Activated T-cell treated with anti-CD3 and anti-CD28 coated beads, Interleukin-2, amount 50 U/mL, for 24 hours (primary cell): ENCODE data around the gene TNIK.

Experiments
- DNase-seq: peaks from one replicate; pipeline ENCODE4 v3.0.0-alpha.2; 2020
- H3K27ac Mint-ChIP-seq: 2 replicates; pipeline ENCODE4 v1.8.0; 2020; ENCODE audit warnings: mild to moderate bottlenecking, mixed read lengths
- H3K27me3 Mint-ChIP-seq: 2 replicates; pipeline ENCODE4 v1.8.0; 2020; ENCODE audit warnings: mixed read lengths
- H3K36me3 Mint-ChIP-seq: 2 replicates; pipeline ENCODE4 v1.8.0; 2020; ENCODE audit warnings: low read depth, mixed read lengths
- H3K4me1 Mint-ChIP-seq: 2 replicates; pipeline ENCODE4 v1.8.0; 2020; ENCODE audit warnings: low read depth, mixed read lengths
- H3K4me3 Mint-ChIP-seq: 2 replicates; pipeline ENCODE4 v1.8.0; 2020; ENCODE audit warnings: mild to moderate bottlenecking, moderate library complexity, mixed read lengths
- H3K9me3 Mint-ChIP-seq: 2 replicates; pipeline ENCODE4 v1.8.0; 2020; ENCODE audit warnings: mixed read lengths

TNIK gene

DNA sequence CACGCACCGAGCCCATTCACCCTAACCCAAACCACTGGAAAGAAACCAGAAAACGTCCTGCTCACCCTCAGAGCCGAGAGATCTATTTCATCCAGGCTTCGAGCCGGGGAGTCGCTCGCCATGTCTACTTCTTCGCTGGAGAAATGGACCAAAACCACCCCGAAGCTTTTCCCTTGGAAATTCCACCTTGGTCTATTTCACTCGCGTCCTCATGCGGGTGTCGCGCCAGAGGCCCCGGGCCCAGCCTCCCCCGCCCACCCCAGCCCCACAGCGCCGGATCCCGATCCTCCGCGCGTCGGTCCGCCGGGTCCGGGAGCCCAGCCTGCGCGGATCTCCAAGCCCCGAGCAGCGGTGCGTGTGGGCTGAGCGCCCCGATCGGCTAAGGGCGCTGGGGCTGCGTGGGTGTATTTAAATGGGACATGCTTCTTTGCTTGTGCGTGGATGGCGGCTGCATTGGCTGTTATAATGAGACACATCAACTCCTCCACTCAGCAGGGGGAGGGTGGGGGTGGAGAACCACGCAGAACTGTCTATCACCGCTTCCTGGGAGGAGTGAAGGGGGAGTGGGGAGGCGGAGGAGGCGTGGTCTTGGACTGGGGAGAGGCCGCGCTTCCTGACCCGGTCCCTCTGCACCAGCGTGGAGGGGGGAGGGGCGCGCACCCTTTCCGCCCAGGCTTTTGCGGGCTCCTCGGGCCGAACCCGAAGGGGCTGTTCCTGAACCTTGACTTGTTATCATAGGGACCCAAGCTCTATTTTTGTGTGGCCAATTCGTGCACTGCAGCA lies at the start of gene TNIK:
TSS of gene TNIK (minus strand) at position 464 of the 783 bp plus-strand sequence. CDS start at position 122, 342 bp downstream.
- Mint-ChIP-seq H3K4me1 (peaks cover 50% of the 10 kb centered on the region), H3K36me3 (peaks cover 24% of the 10 kb centered on the region), H3K27me3 (no peaks in the 10 kb centered on the region), H3K27ac (peak within 1 kb of the TSS; percentile 92), H3K4me3 (peak within 1 kb of the TSS; percentile 88), H3K9me3 (no peaks in the 10 kb centered on the region)
- DNase-seq = peak; percentile 94

DNA sequence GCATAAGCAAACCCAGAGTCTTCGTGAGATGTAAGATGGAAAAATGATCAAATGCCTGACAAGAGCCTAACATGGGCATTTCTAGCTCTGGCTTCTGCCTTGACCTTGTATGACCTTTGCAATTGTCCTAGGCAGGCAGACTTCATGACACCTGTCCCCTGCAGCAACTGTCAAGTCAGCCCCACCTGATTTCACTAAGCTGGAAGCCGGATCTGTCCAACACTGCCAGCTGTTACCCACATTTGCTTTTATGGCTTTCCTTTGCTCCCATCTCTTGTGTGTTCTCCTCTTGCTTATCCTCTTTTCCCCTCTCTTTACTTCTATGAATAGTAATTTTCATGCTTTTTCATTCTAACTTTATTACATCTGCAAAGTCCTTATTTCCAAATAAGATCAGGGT lies 48.5 kb upstream of the TNIK start:
- no peaks in the 10 kb centered on the region for H3K4me1 Mint-ChIP-seq
- no peak overlapping the region for H3K27ac Mint-ChIP-seq
- no peaks in the 10 kb centered on the region for H3K36me3 Mint-ChIP-seq
- H3K27me3 Mint-ChIP-seq = no peaks in the 10 kb centered on the region
- no peak overlapping the region for H3K4me3 Mint-ChIP-seq
- H3K9me3 Mint-ChIP-seq = no peaks in the 10 kb centered on the region
- DNase-seq = no peak

DNA sequence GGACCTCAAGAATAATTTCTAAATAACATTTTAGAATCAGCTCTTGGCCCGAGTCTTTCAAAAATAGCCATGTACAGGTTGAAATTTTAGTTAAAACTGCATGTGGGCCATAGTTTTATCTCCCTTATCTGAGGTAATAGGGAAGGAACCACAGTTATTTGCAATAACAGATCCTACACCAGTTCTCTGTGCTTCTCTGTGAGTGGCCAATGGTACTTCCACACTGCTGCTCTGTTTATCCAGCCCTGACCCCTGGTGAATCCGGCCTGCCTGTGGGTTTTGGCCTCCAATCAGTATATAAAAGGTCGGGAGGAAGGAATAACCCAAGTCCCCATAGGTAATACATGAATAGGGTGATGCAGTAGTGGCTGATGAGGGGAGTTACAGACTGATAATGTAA lies 48.0 kb upstream of the TNIK start:
- H3K27me3 Mint-ChIP-seq = no peaks in the 10 kb centered on the region
- H3K27ac Mint-ChIP-seq = no peak overlapping the region
- no peaks in the 10 kb centered on the region for H3K36me3 Mint-ChIP-seq
- H3K4me3 Mint-ChIP-seq = no peak overlapping the region
- no peak for DNase-seq
- no peaks in the 10 kb centered on the region for H3K4me1 Mint-ChIP-seq
- no peaks in the 10 kb centered on the region for H3K9me3 Mint-ChIP-seq

DNA sequence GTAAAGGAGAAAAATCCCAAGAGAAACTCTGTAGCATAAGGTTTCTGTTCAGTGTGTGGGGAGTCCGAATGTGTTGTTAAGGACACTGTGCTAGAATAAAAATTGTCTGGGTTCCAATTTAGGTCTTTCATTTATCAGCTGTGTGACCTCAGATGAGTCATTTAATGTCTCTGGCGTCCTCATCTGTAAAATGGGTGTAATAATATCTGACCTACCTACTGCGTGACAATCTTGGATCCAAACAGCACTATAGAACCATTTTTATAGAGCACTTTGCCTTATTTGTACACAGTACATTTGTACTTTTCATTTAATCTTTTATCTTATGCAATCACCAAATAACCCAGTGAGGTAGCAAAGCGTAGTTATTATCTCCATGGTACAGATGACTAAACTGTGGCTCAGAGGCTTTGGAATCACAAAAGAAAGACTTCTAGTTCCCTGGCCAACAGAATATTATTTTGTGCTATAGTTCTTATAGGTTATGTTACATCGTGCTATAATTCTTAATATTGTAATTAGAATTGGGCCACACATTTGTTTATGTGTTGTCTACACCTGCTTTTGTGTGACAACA lies 46.6 kb upstream of the TNIK start:
- Mint-ChIP-seq H3K27me3 (no peaks in the 10 kb centered on the region), H3K36me3 (no peaks in the 10 kb centered on the region), H3K4me1 (no peaks in the 10 kb centered on the region), H3K4me3 (no peak overlapping the region), H3K27ac (no peak overlapping the region), H3K9me3 (no peaks in the 10 kb centered on the region)
- no peak for DNase-seq

DNA sequence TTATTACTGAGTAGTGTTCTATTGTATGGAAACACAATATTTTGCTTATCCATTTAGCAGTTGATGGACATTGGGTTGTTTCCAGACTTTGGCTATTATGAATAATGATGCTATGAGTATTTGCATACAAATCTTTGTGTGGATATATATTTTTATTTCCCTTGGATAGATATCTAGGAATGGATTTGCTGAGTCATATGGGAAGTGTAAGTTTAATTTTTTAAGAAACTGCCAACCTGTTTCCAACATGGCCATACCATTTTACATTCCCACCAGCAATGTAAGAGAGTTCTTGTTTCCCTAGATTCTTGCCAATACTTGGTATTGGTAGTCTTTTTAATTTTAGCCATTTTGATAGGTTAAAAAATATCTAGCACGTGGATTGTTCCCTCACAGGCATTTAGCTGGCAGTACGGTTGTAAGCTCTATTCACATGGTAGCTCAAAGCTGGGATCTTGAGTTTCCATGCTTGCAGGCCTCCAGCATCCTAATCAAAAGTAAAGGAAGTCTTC lies 45.7 kb upstream of the TNIK start:
- no peaks in the 10 kb centered on the region for H3K36me3 Mint-ChIP-seq
- H3K27ac Mint-ChIP-seq = no peak overlapping the region
- DNase-seq = no peak
- H3K4me3 Mint-ChIP-seq = no peak overlapping the region
- H3K4me1 Mint-ChIP-seq = no peaks in the 10 kb centered on the region
- H3K27me3 Mint-ChIP-seq = no peaks in the 10 kb centered on the region
- H3K9me3 Mint-ChIP-seq = no peaks in the 10 kb centered on the region

DNA sequence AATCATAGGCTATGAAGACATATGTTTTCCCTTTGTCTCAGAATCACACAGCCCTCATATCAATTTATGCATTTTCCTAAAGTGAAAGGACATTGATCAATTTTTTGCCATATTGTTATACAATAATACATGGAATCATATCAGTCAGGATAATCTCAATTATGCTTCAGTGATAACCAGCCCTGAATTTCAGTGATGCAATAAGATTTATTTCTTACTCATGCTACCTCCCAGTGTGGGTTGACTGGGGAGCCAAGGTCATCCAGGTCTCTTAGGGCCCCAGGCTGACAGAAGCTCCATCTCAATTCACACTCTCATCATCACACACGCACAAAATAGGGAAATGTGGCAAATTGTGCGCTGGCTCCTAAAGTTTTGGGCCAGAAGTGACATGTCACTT lies 44.2 kb upstream of the TNIK start:
- H3K27ac Mint-ChIP-seq = no peak overlapping the region
- no peaks in the 10 kb centered on the region for H3K9me3 Mint-ChIP-seq
- H3K4me1 Mint-ChIP-seq = peaks cover 6% of the 10 kb centered on the region
- H3K4me3 Mint-ChIP-seq = no peak overlapping the region
- DNase-seq = no peak
- H3K36me3 Mint-ChIP-seq = no peaks in the 10 kb centered on the region
- H3K27me3 Mint-ChIP-seq = no peaks in the 10 kb centered on the region

DNA sequence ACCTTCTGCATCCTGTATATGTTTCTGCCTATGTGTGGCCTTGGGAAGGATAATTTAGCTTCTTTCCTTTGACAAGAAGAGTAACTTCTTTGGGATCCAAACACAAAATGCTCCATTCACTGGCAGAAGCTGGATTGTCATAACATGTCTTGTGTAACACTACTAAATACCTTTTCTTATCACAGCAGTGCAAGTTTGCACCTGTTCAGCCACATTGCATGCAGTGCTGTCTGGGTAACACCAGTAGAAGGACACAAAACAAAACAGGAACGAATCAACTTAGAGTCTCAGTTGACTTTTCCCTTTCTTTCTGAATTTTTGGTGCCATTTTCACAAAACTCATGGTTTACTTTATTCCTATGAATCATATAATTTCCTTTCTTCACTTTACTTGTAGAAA lies 43.6 kb upstream of the TNIK start:
- H3K36me3 Mint-ChIP-seq = no peaks in the 10 kb centered on the region
- no peaks in the 10 kb centered on the region for H3K9me3 Mint-ChIP-seq
- no peak overlapping the region for H3K4me3 Mint-ChIP-seq
- no peak overlapping the region for H3K27ac Mint-ChIP-seq
- no peak for DNase-seq
- H3K27me3 Mint-ChIP-seq = no peaks in the 10 kb centered on the region
- peaks cover 8% of the 10 kb centered on the region for H3K4me1 Mint-ChIP-seq

DNA sequence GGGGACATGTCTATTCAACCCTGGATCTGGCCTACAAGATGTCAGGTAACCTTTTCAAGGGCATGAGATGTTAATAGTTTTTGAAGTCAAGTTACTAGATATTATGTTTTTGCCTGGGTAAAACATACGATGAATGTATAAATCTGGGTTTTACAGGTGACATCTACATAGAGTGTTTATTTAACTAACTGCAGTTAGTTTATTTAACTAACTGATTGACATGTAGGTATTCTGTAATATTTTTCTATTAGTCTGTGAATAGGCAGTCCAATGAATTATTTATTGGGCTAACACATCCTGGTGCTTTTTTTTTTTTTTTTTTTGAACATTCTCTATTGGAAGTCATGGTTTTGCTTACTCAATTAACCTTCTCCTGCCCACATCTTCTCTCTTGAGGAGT lies 38.7 kb upstream of the TNIK start:
- Mint-ChIP-seq H3K36me3 (no peaks in the 10 kb centered on the region), H3K27me3 (no peaks in the 10 kb centered on the region)

DNA sequence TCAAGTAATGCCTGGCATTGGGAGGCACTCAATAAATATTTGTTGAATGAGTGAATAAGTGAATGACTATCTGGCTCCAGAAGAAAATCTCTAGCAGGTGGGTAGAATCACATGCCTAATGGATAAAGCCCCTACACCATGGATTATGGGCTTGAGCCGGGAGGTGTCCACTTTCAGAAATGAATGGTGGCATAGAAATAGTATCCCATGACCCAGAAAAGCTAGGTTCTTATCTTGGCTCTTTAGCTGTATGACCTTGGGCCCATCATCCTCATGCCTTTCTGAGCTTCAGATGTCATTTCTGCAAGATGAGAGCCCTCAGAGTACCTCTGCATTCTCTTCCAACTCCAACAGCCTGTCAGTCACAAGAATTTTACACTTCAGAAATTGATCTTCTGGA lies 37.3 kb upstream of the TNIK start:
- Mint-ChIP-seq H3K4me3 (no peak overlapping the region), H3K9me3 (peaks cover 9% of the 10 kb centered on the region), H3K27ac (no peak overlapping the region), H3K36me3 (no peaks in the 10 kb centered on the region), H3K4me1 (peaks cover 37% of the 10 kb centered on the region), H3K27me3 (no peaks in the 10 kb centered on the region)
- no peak for DNase-seq

More for the DNA sequence above, 38.7 kb upstream of the TNIK start:
- no peak for DNase-seq
- Mint-ChIP-seq H3K4me3 (no peak overlapping the region), H3K9me3 (peaks cover 7% of the 10 kb centered on the region), H3K4me1 (peaks cover 26% of the 10 kb centered on the region), H3K27ac (no peak overlapping the region)

DNA sequence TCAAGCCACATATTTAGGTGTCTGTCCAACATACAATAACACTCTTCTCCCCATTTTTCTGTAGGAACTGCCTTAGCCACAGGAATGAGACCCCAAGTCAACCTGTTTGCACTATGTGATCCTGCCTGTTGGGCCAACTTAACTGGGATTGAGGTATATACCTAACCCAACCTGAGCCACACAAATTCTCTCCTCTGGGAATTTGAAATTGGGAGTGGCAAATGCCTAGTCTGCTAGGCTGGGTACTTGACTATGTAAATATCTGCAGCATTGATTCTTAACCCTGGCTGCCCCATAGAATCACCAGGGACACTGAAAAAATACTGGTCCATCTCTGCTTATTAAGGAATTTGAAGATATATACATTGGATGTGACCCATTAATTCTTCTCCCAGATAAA lies 35.2 kb upstream of the TNIK start:
- Mint-ChIP-seq H3K27me3 (no peaks in the 10 kb centered on the region), H3K4me1 (peaks cover 53% of the 10 kb centered on the region), H3K9me3 (peaks cover 9% of the 10 kb centered on the region), H3K4me3 (no peak overlapping the region), H3K27ac (no peak overlapping the region), H3K36me3 (no peaks in the 10 kb centered on the region)
- no peak for DNase-seq

DNA sequence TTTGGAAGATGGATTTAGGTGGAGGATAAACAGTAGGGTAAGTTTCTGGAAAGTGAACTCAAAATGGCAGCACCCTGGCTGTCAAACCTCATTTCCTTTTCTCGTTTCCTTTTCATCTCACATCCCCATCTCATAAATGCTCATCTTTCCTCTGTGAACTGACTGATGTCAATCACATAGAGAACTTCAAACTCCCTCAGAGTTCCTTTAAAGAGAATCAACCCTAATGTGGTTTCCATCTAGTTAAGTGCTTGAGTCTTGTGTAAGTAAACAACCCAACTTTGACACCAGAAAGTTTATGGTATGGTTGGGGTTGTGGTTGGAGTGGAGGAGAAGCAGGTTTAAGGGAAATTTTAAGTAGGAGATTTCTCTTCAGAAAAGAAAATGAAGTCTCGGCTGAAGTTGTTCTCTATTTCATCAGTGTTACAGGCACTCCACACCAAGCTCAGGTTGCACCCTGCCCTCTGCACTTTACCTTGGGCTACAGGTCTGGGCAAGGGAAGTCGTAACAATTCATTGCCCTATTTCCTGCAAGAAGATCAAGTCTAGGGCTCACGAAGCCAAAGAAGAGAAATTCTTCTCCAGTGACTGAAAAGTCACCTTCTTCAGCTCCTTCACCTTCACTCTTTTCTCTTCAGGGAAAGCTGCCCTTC lies 34.4 kb upstream of the TNIK start:
- no peak for DNase-seq
- no peak overlapping the region for H3K4me3 Mint-ChIP-seq
- peaks cover 9% of the 10 kb centered on the region for H3K9me3 Mint-ChIP-seq
- H3K27ac Mint-ChIP-seq = peak overlapping the region; percentile 68
- H3K27me3 Mint-ChIP-seq = no peaks in the 10 kb centered on the region
- no peaks in the 10 kb centered on the region for H3K36me3 Mint-ChIP-seq
- peaks cover 54% of the 10 kb centered on the region for H3K4me1 Mint-ChIP-seq

DNA sequence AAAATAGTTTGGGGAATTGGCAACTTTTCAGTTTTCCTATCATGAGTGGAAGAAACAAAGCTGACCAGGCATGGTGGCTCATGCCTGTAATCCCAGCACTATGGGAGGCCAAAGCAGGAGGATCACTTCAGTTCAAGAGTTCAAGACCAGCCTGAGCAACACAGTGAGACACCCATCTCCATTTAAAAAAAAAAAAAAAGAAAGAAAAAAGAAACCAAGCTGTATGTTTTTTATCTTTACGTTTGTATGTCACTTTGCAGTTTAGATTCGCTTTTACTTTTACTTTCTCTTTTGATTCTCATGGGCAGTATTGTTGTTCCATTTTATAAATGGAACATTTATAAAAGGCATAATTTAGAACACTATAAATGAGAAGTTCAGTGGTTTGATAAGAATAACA lies 31.2 kb upstream of the TNIK start:
- peaks cover 9% of the 10 kb centered on the region for H3K9me3 Mint-ChIP-seq
- peak overlapping the region; percentile 61 for H3K4me3 Mint-ChIP-seq
- no peaks in the 10 kb centered on the region for H3K36me3 Mint-ChIP-seq
- peak overlapping the region; percentile 84 for H3K27ac Mint-ChIP-seq
- peaks cover 48% of the 10 kb centered on the region for H3K4me1 Mint-ChIP-seq
- DNase-seq = no peak
- no peaks in the 10 kb centered on the region for H3K27me3 Mint-ChIP-seq

DNA sequence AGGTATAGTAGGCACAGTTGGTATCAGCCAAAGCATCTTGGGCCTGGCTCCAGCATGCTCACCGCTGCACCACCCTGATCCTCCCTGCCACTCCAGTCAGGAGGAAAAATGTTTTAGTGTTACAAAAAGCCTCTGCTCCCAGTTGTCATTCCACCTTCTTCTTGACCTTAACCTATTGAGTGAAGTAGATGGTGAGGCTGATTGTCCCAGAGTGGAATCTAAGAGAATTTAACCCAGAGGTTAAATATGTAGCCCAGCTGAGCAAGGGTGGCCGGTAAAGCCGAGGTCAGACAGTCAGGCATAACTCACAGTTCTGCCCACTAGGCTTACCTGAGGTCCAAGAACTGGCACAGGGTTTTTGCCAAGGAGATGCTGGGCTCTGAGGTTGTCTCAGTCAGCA lies 30.7 kb upstream of the TNIK start:
- peaks cover 48% of the 10 kb centered on the region for H3K4me1 Mint-ChIP-seq
- peaks cover 9% of the 10 kb centered on the region for H3K9me3 Mint-ChIP-seq
- H3K36me3 Mint-ChIP-seq = no peaks in the 10 kb centered on the region
- H3K4me3 Mint-ChIP-seq = peak overlapping the region; percentile 61
- peak overlapping the region; percentile 84 for H3K27ac Mint-ChIP-seq
- no peaks in the 10 kb centered on the region for H3K27me3 Mint-ChIP-seq
- no peak for DNase-seq

DNA sequence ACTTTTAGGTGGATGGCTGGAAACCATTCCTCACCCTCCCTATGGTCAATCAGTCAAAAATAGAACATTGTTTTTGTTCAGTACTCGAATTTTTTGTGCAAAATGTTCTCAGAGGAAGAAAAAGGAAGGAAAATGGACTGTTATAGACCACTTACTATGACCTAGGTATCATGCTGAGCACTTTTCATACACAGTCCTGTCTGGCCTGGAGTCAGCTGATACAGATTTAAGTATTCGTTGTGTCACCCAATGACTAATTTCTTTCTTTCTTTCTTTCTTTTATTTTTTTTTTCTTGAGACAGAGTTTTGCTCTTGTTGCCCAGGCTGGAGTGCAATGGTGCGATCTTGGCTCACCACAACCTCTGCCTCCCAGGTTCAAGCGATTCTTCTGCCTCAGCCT lies 29.1 kb upstream of the TNIK start:
- H3K9me3 Mint-ChIP-seq = peaks cover 6% of the 10 kb centered on the region
- H3K36me3 Mint-ChIP-seq = no peaks in the 10 kb centered on the region
- no peak for DNase-seq
- no peak overlapping the region for H3K27ac Mint-ChIP-seq
- no peaks in the 10 kb centered on the region for H3K27me3 Mint-ChIP-seq
- peaks cover 37% of the 10 kb centered on the region for H3K4me1 Mint-ChIP-seq
- H3K4me3 Mint-ChIP-seq = no peak overlapping the region

DNA sequence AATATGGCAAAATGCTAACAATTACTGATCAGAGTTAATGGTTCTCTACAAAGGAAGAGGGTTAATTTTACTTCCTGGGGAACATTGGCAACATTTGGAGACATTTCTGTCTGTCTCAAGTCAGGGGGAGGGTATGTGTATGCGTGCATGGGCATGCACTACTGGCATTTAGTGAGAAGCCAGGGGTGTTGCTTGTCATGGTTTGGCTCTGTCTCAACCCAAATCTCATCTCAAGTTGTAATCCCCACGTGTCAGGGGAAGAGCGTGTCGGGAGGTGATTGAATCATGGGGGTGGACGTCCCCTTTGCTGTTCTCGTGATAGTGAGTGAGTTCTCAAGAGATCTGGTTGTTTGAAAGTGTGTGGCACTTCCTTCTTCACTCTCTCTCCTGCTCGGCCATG lies 28.3 kb upstream of the TNIK start:
- Mint-ChIP-seq H3K27me3 (no peaks in the 10 kb centered on the region), H3K4me3 (no peak overlapping the region), H3K9me3 (no peaks in the 10 kb centered on the region), H3K4me1 (peaks cover 29% of the 10 kb centered on the region), H3K27ac (no peak overlapping the region), H3K36me3 (no peaks in the 10 kb centered on the region)
- no peak for DNase-seq
